ENCODE results near the gene ATP9A. TPM values are rescaled to one million over a fixed set of nuclear protein-coding genes. Genes with fewer than 3 reads are reported as not detected.

ATP9A gene
- total RNA-seq, 4 donors from 2014 or later = 36.1 to 47.4 (median 38.1) TPM

GRCh38 chr20:51750770-51751388, 17.3 kb downstream of the ATP9A start:
- H3K27ac ChIP-seq = peak overlapping the region in 1 of 4 donors; percentile 54
- no peaks in the 10 kb centered on the region for H3K36me3 ChIP-seq
- TF ChIP-seq POLR2A (IDR thresholded peaks at IDR 0.05) (no peak), CTCF (IDR thresholded peaks at IDR 0.05) (no peak), EP300 (IDR thresholded peaks at IDR 0.05) (no peak)
- no peaks in the 10 kb centered on the region for H3K9me3 ChIP-seq
- H3K4me3 ChIP-seq = no peak overlapping the region
- 82 to 84% methylated on average over 10 of the region's 10 CpGs for WGBS, 2 donors
- no peak for DNase-seq (ENCODE audit: low spot score in 2 of 2)
- H3K27me3 ChIP-seq = no peaks in the 10 kb centered on the region
- peaks cover 0 to 23% (median 2%) of the 10 kb centered on the region in 4 donors for H3K4me1 ChIP-seq

- H3K27ac ChIP-seq = peak overlapping the region in 1 of 4 donors; percentile 54
- H3K9me3 ChIP-seq = no peaks in the 10 kb centered on the region
- no peaks in the 10 kb centered on the region for H3K27me3 ChIP-seq
- peak in 1 of 2 donors; percentile 24 for DNase-seq (ENCODE audit: low spot score in 2 of 2)
- H3K4me1 ChIP-seq = peaks cover 0 to 23% (median 2%) of the 10 kb centered on the region in 4 donors
- H3K36me3 ChIP-seq = no peaks in the 10 kb centered on the region
- TF ChIP-seq EP300 (IDR thresholded peaks at IDR 0.05) = peak in 1 of 2 donors; percentile 61
- no peak for TF ChIP-seq POLR2A (IDR thresholded peaks at IDR 0.05)
- H3K4me3 ChIP-seq = no peak overlapping the region
- 58 to 60% methylated on average over 19 of the region's 19 CpGs for WGBS, 2 donors
Measured at GRCh38 chr20:51750037-51750769, 18.0 kb downstream of the ATP9A start.

GRCh38 chr20:51749674-51750036, 18.5 kb downstream of the ATP9A start:
- no peak for DNase-seq (ENCODE audit: low spot score in 2 of 2)
- H3K27ac ChIP-seq = peak overlapping the region in 1 of 4 donors; percentile 54
- H3K27me3 ChIP-seq = no peaks in the 10 kb centered on the region
- 33 to 44% methylated on average over 1 of the region's 1 CpG for WGBS, 2 donors
- no peak overlapping the region for H3K4me3 ChIP-seq
- no peaks in the 10 kb centered on the region for H3K36me3 ChIP-seq
- TF ChIP-seq EP300 (IDR thresholded peaks at IDR 0.05) (no peak), POLR2A (IDR thresholded peaks at IDR 0.05) (no peak), CTCF (IDR thresholded peaks at IDR 0.05) (no peak)
- H3K9me3 ChIP-seq = no peaks in the 10 kb centered on the region
- peaks cover 0 to 23% (median 2%) of the 10 kb centered on the region in 4 donors for H3K4me1 ChIP-seq

GRCh38 chr20:51747182-51747911, 20.8 kb downstream of the ATP9A start:
- Histone ChIP-seq H3K36me3 (no peaks in the 10 kb centered on the region), H3K27me3 (no peaks in the 10 kb centered on the region), H3K4me1 (peaks cover 0 to 28% (median 0%) of the 10 kb centered on the region in 4 donors), H3K27ac (no peak overlapping the region), H3K9me3 (no peaks in the 10 kb centered on the region), H3K4me3 (no peak overlapping the region)
- WGBS, 2 donors = 83 to 84% methylated on average over 7 of the region's 7 CpGs
- no peak for TF ChIP-seq CTCF (IDR thresholded peaks at IDR 0.05)
- TF ChIP-seq EP300 (IDR thresholded peaks at IDR 0.05) = no peak
- no peak for TF ChIP-seq POLR2A (IDR thresholded peaks at IDR 0.05)
- DNase-seq (ENCODE audit: low spot score in 2 of 2) = no peak

- Histone ChIP-seq H3K4me1 (peaks cover 0 to 29% (median 0%) of the 10 kb centered on the region in 4 donors), H3K27ac (no peak overlapping the region), H3K27me3 (no peaks in the 10 kb centered on the region), H3K36me3 (no peaks in the 10 kb centered on the region), H3K4me3 (no peak overlapping the region), H3K9me3 (no peaks in the 10 kb centered on the region)
- no peak for DNase-seq (ENCODE audit: low spot score in 2 of 2)
- TF ChIP-seq EP300 (IDR thresholded peaks at IDR 0.05) (no peak), CTCF (IDR thresholded peaks at IDR 0.05) (no peak), POLR2A (IDR thresholded peaks at IDR 0.05) (no peak)
- 90 to 94% methylated on average over 3 of the region's 3 CpGs for WGBS, 2 donors
Measured at GRCh38 chr20:51745804-51746203, 22.4 kb downstream of the ATP9A start.

All from tibial nerve (tissue), 4 donors.